Measurements from ENCODE around the gene ZC2HC1B. TPM values are rescaled to one million over a fixed set of nuclear protein-coding genes. Genes with fewer than 3 reads are reported as not detected.

The ZC2HC1B gene
- total and polyA plus RNA-seq, 4 donors: not detected

DNA sequence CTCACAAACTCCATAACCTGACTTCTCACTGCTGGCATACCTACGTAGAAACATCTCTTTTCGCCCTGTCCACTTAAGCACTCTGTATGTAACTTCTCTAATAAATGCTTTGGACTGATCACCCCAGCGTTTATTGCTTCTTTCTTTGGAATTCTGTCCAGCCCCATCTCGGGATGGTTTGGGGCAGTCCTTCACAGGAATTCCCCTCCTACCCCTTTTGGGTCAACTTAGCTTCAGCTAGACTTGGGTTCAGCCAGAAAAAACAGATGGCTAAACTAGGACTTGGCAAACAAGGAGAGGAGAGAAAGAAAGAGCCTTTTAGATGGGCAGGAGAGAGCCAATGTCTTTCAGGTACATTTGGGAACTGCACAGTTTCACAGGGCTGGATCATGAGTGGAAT lies 25.1 kb upstream of the ZC2HC1B start:
- H3K4me3 ChIP-seq (ENCODE audit: low read depth in 1 of 3, low read length in 3 of 3): no peak overlapping the region
- H3K9ac ChIP-seq (ENCODE audit: low read depth in 1 of 2, low read length in 2 of 2): no peak overlapping the region
- no peaks in the 10 kb centered on the region for H3K9me3 ChIP-seq (ENCODE audit: control insufficient read depth in 4 of 4, low read length in 3 of 4)
- H3K27me3 ChIP-seq (ENCODE audit: control insufficient read depth in 4 of 4, insufficient read depth in 4 of 4, low read length in 3 of 4): no peaks in the 10 kb centered on the region
- no peak for DNase-seq (ENCODE audit: low spot score)
- H3K4me1 ChIP-seq (ENCODE audit: control insufficient read depth in 4 of 4, insufficient read depth in 4 of 4, low read length in 3 of 4): peaks cover 0 to 10% (median 5%) of the 10 kb centered on the region in 4 donors
- TF ChIP-seq HNF4A (conservative IDR thresholded peaks at IDR 0.05) (no peak), TAF1 (conservative IDR thresholded peaks at IDR 0.05) (no peak)
- TF ChIP-seq, protein P1, sequence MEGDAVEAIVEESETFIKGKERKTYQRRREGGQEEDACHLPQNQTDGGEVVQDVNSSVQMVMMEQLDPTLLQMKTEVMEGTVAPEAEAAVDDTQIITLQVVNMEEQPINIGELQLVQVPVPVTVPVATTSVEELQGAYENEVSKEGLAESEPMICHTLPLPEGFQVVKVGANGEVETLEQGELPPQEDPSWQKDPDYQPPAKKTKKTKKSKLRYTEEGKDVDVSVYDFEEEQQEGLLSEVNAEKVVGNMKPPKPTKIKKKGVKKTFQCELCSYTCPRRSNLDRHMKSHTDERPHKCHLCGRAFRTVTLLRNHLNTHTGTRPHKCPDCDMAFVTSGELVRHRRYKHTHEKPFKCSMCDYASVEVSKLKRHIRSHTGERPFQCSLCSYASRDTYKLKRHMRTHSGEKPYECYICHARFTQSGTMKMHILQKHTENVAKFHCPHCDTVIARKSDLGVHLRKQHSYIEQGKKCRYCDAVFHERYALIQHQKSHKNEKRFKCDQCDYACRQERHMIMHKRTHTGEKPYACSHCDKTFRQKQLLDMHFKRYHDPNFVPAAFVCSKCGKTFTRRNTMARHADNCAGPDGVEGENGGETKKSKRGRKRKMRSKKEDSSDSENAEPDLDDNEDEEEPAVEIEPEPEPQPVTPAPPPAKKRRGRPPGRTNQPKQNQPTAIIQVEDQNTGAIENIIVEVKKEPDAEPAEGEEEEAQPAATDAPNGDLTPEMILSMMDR (IDR thresholded peaks at IDR 0.05; ENCODE audit: low read depth, low read length, missing input control): no peak
- H3K27ac ChIP-seq (ENCODE audit: low read depth in 1 of 2, low read length in 2 of 2): no peak overlapping the region
- no peaks in the 10 kb centered on the region for H3K36me3 ChIP-seq (ENCODE audit: control insufficient read depth in 4 of 4, insufficient read depth in 3 of 4, low read depth in 1 of 4, low read length in 3 of 4)
- 83% methylated on average over 4 of the region's 4 CpGs for WGBS

DNA sequence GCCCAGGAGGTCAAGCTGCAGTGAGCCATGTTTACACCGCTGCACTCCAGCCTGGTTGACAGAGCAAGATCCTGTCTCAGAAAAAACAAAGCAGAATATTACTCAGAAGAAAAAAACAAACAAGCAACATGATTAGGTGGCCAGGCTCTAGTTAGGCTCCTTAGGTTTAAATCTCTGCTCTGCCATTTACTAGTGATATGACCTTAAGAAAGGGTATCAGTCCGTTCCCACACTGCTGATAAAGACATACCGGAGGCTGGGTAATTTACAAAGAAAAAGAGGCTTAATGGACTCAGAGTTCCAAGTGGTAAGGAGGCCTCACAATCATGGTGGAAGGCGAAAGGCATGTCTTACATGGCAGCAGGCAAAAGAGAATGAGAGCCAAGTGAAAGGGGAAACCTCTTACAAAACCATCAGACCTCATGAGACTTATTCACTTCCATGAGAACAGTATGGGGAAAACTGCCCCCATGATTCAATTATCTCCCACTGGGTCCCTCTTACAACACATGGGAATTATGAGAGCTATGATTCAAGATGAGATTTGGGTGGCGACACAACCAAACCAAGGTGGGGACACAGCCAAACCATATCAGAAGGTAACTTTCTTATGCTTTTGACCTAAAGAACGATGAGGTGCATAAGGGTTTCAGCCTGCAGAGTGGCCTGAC lies 23.5 kb upstream of the ZC2HC1B start:
- Histone ChIP-seq H3K27me3 (ENCODE audit: control insufficient read depth in 4 of 4, insufficient read depth in 4 of 4, low read length in 3 of 4) (no peaks in the 10 kb centered on the region), H3K9ac (ENCODE audit: low read depth in 1 of 2, low read length in 2 of 2) (no peak overlapping the region), H3K36me3 (ENCODE audit: control insufficient read depth in 4 of 4, insufficient read depth in 3 of 4, low read depth in 1 of 4, low read length in 3 of 4) (peaks cover 0 to 10% (median 8%) of the 10 kb centered on the region in 4 donors), H3K4me3 (ENCODE audit: low read depth in 1 of 3, low read length in 3 of 3) (no peak overlapping the region), H3K9me3 (ENCODE audit: control insufficient read depth in 4 of 4, low read length in 3 of 4) (no peaks in the 10 kb centered on the region), H3K4me1 (ENCODE audit: control insufficient read depth in 4 of 4, insufficient read depth in 4 of 4, low read length in 3 of 4) (peaks cover 0 to 14% (median 10%) of the 10 kb centered on the region in 4 donors), H3K27ac (ENCODE audit: low read depth in 1 of 2, low read length in 2 of 2) (no peak overlapping the region)
- TF ChIP-seq YY1 (IDR thresholded peaks at IDR 0.05) (no peak), RAD21 (IDR thresholded peaks at IDR 0.05) (no peak), HNF4G (IDR thresholded peaks at IDR 0.05) (no peak), JUND (IDR thresholded peaks at IDR 0.05) (no peak), TAF1 (conservative IDR thresholded peaks at IDR 0.05) (no peak), NR2F2 (IDR thresholded peaks at IDR 0.05) (no peak), FOXA2 (IDR thresholded peaks at IDR 0.05) (no peak), HNF4A (conservative IDR thresholded peaks at IDR 0.05) (no peak), FOXA1 (IDR thresholded peaks at IDR 0.05) (no peak), RXRA (IDR thresholded peaks at IDR 0.05) (no peak), SP1 (IDR thresholded peaks at IDR 0.05) (no peak), GABPA (IDR thresholded peaks at IDR 0.05 in 1 of 2, conservative IDR thresholded peaks at IDR 0.05 in 1 of 2) (no peak), EGR1 (IDR thresholded peaks at IDR 0.05; ENCODE audit: low read depth in 2 of 2) (no peak)
- TF ChIP-seq, protein P2, sequence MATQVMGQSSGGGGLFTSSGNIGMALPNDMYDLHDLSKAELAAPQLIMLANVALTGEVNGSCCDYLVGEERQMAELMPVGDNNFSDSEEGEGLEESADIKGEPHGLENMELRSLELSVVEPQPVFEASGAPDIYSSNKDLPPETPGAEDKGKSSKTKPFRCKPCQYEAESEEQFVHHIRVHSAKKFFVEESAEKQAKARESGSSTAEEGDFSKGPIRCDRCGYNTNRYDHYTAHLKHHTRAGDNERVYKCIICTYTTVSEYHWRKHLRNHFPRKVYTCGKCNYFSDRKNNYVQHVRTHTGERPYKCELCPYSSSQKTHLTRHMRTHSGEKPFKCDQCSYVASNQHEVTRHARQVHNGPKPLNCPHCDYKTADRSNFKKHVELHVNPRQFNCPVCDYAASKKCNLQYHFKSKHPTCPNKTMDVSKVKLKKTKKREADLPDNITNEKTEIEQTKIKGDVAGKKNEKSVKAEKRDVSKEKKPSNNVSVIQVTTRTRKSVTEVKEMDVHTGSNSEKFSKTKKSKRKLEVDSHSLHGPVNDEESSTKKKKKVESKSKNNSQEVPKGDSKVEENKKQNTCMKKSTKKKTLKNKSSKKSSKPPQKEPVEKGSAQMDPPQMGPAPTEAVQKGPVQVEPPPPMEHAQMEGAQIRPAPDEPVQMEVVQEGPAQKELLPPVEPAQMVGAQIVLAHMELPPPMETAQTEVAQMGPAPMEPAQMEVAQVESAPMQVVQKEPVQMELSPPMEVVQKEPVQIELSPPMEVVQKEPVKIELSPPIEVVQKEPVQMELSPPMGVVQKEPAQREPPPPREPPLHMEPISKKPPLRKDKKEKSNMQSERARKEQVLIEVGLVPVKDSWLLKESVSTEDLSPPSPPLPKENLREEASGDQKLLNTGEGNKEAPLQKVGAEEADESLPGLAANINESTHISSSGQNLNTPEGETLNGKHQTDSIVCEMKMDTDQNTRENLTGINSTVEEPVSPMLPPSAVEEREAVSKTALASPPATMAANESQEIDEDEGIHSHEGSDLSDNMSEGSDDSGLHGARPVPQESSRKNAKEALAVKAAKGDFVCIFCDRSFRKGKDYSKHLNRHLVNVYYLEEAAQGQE (IDR thresholded peaks at IDR 0.05): no peak
- TF ChIP-seq, protein P3, sequence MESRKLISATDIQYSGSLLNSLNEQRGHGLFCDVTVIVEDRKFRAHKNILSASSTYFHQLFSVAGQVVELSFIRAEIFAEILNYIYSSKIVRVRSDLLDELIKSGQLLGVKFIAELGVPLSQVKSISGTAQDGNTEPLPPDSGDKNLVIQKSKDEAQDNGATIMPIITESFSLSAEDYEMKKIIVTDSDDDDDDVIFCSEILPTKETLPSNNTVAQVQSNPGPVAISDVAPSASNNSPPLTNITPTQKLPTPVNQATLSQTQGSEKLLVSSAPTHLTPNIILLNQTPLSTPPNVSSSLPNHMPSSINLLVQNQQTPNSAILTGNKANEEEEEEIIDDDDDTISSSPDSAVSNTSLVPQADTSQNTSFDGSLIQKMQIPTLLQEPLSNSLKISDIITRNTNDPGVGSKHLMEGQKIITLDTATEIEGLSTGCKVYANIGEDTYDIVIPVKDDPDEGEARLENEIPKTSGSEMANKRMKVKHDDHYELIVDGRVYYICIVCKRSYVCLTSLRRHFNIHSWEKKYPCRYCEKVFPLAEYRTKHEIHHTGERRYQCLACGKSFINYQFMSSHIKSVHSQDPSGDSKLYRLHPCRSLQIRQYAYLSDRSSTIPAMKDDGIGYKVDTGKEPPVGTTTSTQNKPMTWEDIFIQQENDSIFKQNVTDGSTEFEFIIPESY (IDR thresholded peaks at IDR 0.05): no peak
- TF ChIP-seq, protein P4, sequence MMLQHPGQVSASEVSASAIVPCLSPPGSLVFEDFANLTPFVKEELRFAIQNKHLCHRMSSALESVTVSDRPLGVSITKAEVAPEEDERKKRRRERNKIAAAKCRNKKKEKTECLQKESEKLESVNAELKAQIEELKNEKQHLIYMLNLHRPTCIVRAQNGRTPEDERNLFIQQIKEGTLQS (IDR thresholded peaks at IDR 0.05): no peak
- TF ChIP-seq, protein P5, sequence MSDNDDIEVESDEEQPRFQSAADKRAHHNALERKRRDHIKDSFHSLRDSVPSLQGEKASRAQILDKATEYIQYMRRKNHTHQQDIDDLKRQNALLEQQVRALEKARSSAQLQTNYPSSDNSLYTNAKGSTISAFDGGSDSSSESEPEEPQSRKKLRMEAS (IDR thresholded peaks at IDR 0.05): no peak
- TF ChIP-seq, protein P1 (IDR thresholded peaks at IDR 0.05; ENCODE audit: low read depth, low read length, missing input control): no peak
- no peak for DNase-seq (ENCODE audit: low spot score)
- 97% methylated on average over 6 of the region's 6 CpGs for WGBS

Measured in liver (tissue), 9 donors.